Kidney (tissue), 14 donors: ENCODE measurements around the gene PYGB. TPM values are rescaled to one million over a fixed set of nuclear protein-coding genes. Genes with fewer than 3 reads are reported as not detected.

ENCODE experiments used
- DNase-seq, 5 donors: peaks; one replicate each; pipeline ENCODE4 v3.0.0-alpha.2; 2013 to 2020
- FAIRE-seq: peaks from 2 replicates; lab custom pipeline; 2012; peaks lifted over from hg19 to GRCh38; lab: Jason Lieb, UNC
- H3K27ac ChIP-seq, 2 donors: one replicate each; pipeline ENCODE4 v1.7.0; 2013; ENCODE audit warnings: low read depth in 2 of 2, low read length in 2 of 2, inconsistent platforms in 1 of 2
- H3K27me3 ChIP-seq: one replicate; pipeline ENCODE4 v1.7.1; 2013; ENCODE audit warnings: low read length, inconsistent platforms; ENCODE audit not compliant: control insufficient read depth, insufficient read depth
- H3K36me3 ChIP-seq, 3 donors: one replicate each; pipeline versions ENCODE4 v1.7.0 to v1.7.1; 2013; ENCODE audit warnings: low read length in 3 of 3, control low read depth in 1 of 3, inconsistent platforms in 1 of 3; ENCODE audit not compliant: insufficient read depth in 3 of 3, control insufficient read depth in 2 of 3
- H3K4me1 ChIP-seq, 3 donors: one replicate each; pipeline versions ENCODE4 v1.7.0 to v1.7.1; 2013; ENCODE audit warnings: low read length in 3 of 3, inconsistent platforms in 1 of 3, low read depth in 1 of 3; ENCODE audit not compliant: control insufficient read depth in 2 of 3, insufficient read depth in 2 of 3
- H3K4me3 ChIP-seq, 3 donors: one replicate each; pipeline versions ENCODE4 v1.7.0 to v1.8.1; 2013; ENCODE audit warnings: low read length in 3 of 3, control low read depth in 1 of 3, inconsistent platforms in 1 of 3
- H3K9ac ChIP-seq, 3 donors: one replicate each; pipeline versions ENCODE4 v1.7.0 to v1.7.1; 2013; ENCODE audit warnings: low read length in 3 of 3, control low read depth in 1 of 3, inconsistent platforms in 1 of 3
- H3K9me3 ChIP-seq, 3 donors: one replicate each; pipeline versions ENCODE4 v1.7.0 to v1.7.1; 2013; ENCODE audit warnings: low read length in 3 of 3, control low read depth in 1 of 3, inconsistent platforms in 1 of 3; ENCODE audit not compliant: control insufficient read depth in 2 of 3, insufficient read depth in 1 of 3
- intact Hi-C: fragments of 100-400 bp; cut with DNase I; formaldehyde crosslinking; loops from one replicate; pipeline ENCODE4 v1.11.1; 2022
- polyA plus RNA-seq: library from polyadenylated mRNA; stranded (reverse); fragments of 350-450 nt; fragmentation: Illumina TruSeq; extraction: RNeasy Lipid Tissue Mini Kit (QIAGEN cat#74804); gene quantifications from one replicate; pipeline ENCODE4 v1.2.3, GENCODE V29; 2014; ENCODE audit warnings: low read depth, low replicate concordance; ENCODE audit not compliant: insufficient read depth
- total RNA-seq: library from RNA; stranded (reverse); fragmentation: NEBNext Ultra II Directional; extraction: Animal tissue kit (Norgen Biotek cat#: 25700); gene quantifications from one replicate; pipeline ENCODE4 v1.2.1, GENCODE V29; 2021
- TF ChIP-seq, protein P1 (sequence below): IDR thresholded peaks from 3 replicates; pipeline ENCODE4 v1.5.1; 2012; ENCODE audit warnings: mild to moderate bottlenecking, moderate library complexity, borderline replicate concordance; ENCODE audit not compliant: insufficient read depth; ENCODE audit errors: extremely low read depth
- donor health status: control.
- donor health status: control.
- donor health status: control.
- donor health status: control.
- donor health status: control.
- donor health status: DM: yes; HTN: yes; CAD: no.
- donor health status: Normal renal cell carcinoma (clear cell type).

Gene PYGB
- total and polyA plus RNA-seq, 2 donors from 2014 or later: 50.9 to 176 TPM

DNA sequence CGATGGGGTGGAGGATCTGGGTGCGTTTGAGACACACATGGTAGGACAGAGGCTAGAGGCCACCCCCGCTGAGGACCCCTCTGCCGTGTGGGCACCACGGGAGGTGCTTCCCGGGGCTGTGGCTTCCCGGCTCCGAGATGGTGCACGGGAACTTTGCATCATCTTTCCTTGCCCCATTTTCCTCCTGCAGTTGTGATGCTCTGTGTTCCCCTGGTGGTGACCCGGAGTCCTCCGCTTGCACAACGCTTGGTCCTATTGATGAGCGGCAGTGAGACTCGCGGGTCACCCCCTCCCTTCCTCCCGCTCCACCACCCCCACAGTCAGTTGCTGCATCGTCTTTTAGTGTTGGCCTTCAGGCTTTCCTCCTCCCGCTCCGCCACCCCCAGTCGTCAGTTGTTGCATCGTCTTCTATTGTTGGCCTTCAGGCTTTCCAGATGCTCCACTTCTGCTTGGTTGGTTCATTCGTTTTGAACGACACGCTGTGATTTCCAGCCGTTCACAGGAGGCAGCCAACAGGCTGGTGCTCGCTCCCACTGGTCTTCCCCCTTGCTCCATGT is 37.3 kb downstream of the PYGB start:
- H3K9ac ChIP-seq: no peak overlapping the region
- H3K27ac ChIP-seq: no peak overlapping the region
- DNase-seq (peak in 1 of 5 donors; percentile 52), FAIRE-seq (no peak)
- H3K4me1 ChIP-seq: peaks cover 0 to 5% (median 0%) of the 10 kb centered on the region in 3 donors
- H3K9me3 ChIP-seq: no peaks in the 10 kb centered on the region
- H3K36me3 ChIP-seq: peaks cover 0 to 31% (median 12%) of the 10 kb centered on the region in 3 donors
- H3K27me3 ChIP-seq: no peaks in the 10 kb centered on the region
- H3K4me3 ChIP-seq: no peak overlapping the region
- intact Hi-C loops: no loop called here
- TF ChIP-seq, protein P1, sequence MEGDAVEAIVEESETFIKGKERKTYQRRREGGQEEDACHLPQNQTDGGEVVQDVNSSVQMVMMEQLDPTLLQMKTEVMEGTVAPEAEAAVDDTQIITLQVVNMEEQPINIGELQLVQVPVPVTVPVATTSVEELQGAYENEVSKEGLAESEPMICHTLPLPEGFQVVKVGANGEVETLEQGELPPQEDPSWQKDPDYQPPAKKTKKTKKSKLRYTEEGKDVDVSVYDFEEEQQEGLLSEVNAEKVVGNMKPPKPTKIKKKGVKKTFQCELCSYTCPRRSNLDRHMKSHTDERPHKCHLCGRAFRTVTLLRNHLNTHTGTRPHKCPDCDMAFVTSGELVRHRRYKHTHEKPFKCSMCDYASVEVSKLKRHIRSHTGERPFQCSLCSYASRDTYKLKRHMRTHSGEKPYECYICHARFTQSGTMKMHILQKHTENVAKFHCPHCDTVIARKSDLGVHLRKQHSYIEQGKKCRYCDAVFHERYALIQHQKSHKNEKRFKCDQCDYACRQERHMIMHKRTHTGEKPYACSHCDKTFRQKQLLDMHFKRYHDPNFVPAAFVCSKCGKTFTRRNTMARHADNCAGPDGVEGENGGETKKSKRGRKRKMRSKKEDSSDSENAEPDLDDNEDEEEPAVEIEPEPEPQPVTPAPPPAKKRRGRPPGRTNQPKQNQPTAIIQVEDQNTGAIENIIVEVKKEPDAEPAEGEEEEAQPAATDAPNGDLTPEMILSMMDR: no peak

DNA sequence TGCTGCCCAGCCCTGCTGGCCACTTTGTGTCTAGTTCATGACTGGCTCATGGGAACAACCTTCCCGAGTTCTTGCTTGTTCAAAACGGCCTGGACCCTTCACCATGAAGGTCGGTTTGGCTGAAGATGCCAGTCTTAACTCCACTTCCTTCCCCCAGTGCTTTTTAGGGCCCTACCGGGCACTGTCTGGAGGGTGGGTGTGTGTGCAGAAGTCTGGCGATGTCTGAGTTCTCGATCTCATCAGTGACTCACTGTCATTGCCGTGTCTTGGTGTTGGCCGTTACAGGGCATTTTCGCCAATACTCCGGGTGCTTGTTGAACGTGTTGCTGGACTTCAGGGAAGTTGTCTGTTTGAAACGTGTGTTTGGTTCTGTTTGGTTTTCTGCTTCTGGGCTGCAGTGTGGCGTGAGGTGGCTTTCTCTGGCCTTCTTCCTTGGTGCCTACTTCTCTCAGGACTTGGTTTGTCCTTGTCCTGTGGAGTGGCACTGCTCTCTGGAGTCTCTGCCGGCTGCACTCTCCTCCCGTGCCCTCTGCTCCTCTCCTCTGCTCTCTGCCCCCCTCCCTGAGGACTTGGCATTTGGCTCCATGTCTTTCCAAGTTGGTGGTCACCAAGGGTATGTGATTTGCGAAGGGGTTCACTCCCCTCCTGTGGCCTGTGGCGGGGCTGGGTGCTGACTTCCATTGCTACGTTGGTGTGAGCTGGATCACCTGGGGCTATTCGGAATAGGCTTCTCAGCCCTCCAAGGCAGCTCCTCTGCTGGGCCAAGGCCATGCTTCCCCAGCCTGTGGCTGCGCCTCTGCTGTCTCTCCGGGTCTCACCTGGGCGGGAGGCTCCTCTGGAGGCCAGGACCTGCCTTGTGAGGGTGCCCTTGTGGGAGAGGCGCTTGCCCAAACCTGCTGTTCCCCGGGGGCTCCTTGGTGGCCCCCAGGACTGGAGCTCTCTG is 38.2 kb downstream of the PYGB start:
- Histone ChIP-seq H3K27ac (no peak overlapping the region), H3K4me3 (no peak overlapping the region), H3K27me3 (no peaks in the 10 kb centered on the region), H3K9me3 (no peaks in the 10 kb centered on the region), H3K9ac (no peak overlapping the region), H3K36me3 (peaks cover 0 to 31% (median 12%) of the 10 kb centered on the region in 3 donors), H3K4me1 (peaks cover 0 to 2% (median 0%) of the 10 kb centered on the region in 3 donors)
- TF ChIP-seq, protein P1: no peak
- peak in 1 of 5 donors; percentile 48 for DNase-seq
- intact Hi-C loops: no loop called here
- no peak for FAIRE-seq

DNA sequence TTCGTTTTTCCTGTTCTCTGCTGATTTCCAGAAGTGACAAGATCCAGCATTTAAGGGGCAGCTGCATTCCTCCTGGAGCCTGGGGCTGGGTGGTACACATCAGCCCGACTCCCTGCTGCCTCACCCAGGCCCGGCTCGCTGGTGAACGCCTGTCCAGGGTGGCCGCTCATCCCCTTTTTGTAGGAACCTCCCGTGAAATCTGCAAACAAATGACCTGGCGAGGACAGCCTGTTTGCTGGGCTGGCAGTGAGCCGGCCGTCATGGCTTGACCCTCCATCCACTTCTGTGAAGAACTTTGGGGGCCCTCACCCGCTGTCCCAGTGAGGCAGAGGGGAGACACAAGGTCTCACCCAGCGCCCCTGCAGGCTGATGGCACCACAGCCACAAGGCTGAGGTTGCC is 39.0 kb downstream of the PYGB start:
- Histone ChIP-seq H3K27me3 (no peaks in the 10 kb centered on the region), H3K36me3 (peaks cover 0 to 31% (median 15%) of the 10 kb centered on the region in 3 donors), H3K27ac (no peak overlapping the region), H3K9ac (no peak overlapping the region), H3K9me3 (no peaks in the 10 kb centered on the region), H3K4me3 (no peak overlapping the region), H3K4me1 (no peaks in the 10 kb centered on the region)
- FAIRE-seq (no peak), DNase-seq (peak in 1 of 5 donors; percentile 41)
- TF ChIP-seq, protein P1: no peak
- intact Hi-C loops: no loop called here
